ENCODE data around the gene CDK18.

DNA sequence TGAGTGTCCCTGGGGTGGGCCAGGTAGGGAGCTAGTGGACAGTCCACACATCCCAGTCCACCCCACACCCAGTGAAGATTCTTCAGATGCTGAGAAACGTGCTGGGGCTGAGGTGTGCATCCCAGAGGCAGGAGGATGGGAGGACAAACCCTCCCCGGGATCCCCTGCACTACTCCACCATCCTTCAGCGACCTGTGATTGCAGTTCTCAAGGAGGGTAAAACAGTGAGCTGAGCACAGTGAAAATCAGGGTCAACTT is 76.4 kb downstream of the CDK18 start:
- TF ChIP-seq, protein P1, sequence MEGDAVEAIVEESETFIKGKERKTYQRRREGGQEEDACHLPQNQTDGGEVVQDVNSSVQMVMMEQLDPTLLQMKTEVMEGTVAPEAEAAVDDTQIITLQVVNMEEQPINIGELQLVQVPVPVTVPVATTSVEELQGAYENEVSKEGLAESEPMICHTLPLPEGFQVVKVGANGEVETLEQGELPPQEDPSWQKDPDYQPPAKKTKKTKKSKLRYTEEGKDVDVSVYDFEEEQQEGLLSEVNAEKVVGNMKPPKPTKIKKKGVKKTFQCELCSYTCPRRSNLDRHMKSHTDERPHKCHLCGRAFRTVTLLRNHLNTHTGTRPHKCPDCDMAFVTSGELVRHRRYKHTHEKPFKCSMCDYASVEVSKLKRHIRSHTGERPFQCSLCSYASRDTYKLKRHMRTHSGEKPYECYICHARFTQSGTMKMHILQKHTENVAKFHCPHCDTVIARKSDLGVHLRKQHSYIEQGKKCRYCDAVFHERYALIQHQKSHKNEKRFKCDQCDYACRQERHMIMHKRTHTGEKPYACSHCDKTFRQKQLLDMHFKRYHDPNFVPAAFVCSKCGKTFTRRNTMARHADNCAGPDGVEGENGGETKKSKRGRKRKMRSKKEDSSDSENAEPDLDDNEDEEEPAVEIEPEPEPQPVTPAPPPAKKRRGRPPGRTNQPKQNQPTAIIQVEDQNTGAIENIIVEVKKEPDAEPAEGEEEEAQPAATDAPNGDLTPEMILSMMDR (conservative IDR thresholded peaks at IDR 0.05 in 1 of 2, IDR thresholded peaks at IDR 0.05 in 1 of 2; ENCODE audit: extremely low read depth in 1 of 2, insufficient read depth in 1 of 2, low read depth in 1 of 2, low read length in 2 of 2), result no peak
- TF ChIP-seq EZH2 (IDR thresholded peaks at IDR 0.05; ENCODE audit: borderline replicate concordance, low read length), result no peak

Measured in mammary epithelial cell (primary cell).